Bronchial epithelial cell (primary cell): Measurements from ENCODE around the gene TMEM44. TPM values are rescaled to one million over a fixed set of nuclear protein-coding genes. Genes with fewer than 3 reads are reported as not detected.

ENCODE experiments used
- DNase-seq: peaks from one replicate; pipeline ENCODE4 v3.0.0-alpha.2; 2010; ENCODE audit warnings: low read depth
- FAIRE-seq: peaks from 2 replicates; lab custom pipeline; 2011; peaks lifted over from hg19 to GRCh38; lab: Jason Lieb, UNC
- H3K27me3 ChIP-seq: 2 replicates; pipeline ENCODE4 v1.5.1; 2011; ENCODE audit warnings: low read length; ENCODE audit not compliant: control insufficient read depth, insufficient read depth
- H3K36me3 ChIP-seq: 2 replicates; pipeline ENCODE4 v1.5.1; 2011; ENCODE audit warnings: low read length; ENCODE audit not compliant: control insufficient read depth, insufficient read depth
- H3K4me3 ChIP-seq: 2 replicates; pipeline ENCODE4 v1.5.1; 2011; ENCODE audit warnings: mild to moderate bottlenecking, low read depth, low read length, control low read depth
- total RNA-seq: library from RNA; depleted of rRNA; stranded (reverse); fragments of >200 nt; gene quantifications from 2 replicates; pipeline ENCODE4 v1.2.1, GENCODE V29; 2014
- TF ChIP-seq, protein P1 (sequence below): IDR thresholded peaks from 2 replicates; pipeline ENCODE4 v1.5.1; 2011; ENCODE audit warnings: mild to moderate bottlenecking, moderate library complexity, low read length, control low read depth, inconsistent platforms; ENCODE audit not compliant: insufficient read depth, severe bottlenecking

Gene TMEM44
- total RNA-seq, 1 donor from 2014 or later = 8.4 TPM

DNA sequence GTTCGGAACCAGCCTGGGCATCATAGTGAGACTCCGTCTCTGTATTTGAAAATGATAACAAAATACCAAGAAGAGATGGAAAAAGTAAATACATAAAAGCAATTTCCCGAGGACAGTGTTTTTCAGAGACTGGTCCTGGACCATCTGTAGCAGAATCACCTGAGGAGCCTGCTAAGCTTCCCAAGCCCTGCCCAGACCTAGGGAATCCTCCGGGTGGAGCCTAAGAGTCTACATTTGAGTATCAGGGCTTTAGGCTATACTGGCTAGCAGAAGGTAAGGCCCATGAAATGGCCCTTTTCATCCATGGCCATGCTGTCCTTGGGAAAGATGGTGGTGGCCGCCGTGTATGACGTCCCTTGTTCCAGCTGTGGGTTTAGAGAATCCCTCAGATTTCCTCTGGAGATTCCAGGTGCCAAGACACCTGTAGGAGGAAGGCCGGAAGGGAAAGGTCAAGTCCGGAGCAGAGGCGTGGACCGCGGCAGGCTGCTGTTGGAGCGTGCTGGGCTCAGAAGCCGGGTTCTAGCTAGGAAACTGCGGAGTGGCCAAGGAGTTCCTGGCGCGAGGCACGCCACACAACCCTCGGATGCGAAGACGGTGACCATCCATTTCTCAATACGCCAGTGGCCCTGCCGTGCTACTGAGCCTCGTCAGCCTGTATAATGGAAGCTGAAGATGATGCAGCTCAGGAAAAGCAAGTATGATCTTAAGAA, 50.9 kb downstream of the TMEM44 start:
- TF ChIP-seq, protein P1, sequence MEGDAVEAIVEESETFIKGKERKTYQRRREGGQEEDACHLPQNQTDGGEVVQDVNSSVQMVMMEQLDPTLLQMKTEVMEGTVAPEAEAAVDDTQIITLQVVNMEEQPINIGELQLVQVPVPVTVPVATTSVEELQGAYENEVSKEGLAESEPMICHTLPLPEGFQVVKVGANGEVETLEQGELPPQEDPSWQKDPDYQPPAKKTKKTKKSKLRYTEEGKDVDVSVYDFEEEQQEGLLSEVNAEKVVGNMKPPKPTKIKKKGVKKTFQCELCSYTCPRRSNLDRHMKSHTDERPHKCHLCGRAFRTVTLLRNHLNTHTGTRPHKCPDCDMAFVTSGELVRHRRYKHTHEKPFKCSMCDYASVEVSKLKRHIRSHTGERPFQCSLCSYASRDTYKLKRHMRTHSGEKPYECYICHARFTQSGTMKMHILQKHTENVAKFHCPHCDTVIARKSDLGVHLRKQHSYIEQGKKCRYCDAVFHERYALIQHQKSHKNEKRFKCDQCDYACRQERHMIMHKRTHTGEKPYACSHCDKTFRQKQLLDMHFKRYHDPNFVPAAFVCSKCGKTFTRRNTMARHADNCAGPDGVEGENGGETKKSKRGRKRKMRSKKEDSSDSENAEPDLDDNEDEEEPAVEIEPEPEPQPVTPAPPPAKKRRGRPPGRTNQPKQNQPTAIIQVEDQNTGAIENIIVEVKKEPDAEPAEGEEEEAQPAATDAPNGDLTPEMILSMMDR = no peak
- Histone ChIP-seq H3K27me3 (no peaks in the 10 kb centered on the region), H3K4me3 (no peak overlapping the region), H3K36me3 (no peaks in the 10 kb centered on the region)
- DNase-seq (no peak), FAIRE-seq (no peak)

DNA sequence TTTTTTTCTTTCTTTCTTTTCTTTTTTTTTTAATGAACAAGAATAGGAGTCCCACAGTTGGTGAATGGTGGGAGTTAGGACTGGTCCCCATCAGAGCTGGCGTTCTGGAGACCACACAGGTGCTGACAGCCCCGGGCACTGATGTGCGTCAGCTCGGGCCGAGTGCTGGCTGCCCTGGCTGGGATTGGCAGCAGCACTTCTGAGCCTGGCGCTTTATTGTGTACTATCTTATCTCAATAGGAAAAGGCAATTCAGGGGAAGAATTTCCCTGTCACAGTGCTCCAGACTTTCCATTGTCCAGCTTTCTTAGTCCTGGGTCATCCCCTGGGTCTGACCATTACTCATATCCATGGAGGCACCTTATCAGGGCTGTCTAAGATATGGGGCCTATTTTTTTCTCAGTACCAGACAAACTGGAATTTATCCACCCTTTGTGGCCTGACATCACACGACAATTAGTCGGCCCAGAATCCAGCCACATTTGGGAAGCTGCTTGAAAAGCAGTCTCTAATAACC, 54.1 kb downstream of the TMEM44 start:
- FAIRE-seq = no peak
- TF ChIP-seq, protein P1 = no peak
- DNase-seq = no peak
- Histone ChIP-seq H3K36me3 (no peaks in the 10 kb centered on the region), H3K4me3 (no peak overlapping the region), H3K27me3 (no peaks in the 10 kb centered on the region)

GRCh38 chr3:194577986-194578905, 55.0 kb downstream of the TMEM44 start:
- Histone ChIP-seq H3K4me3 (no peak overlapping the region), H3K36me3 (no peaks in the 10 kb centered on the region), H3K27me3 (no peaks in the 10 kb centered on the region)
- TF ChIP-seq, protein P1 = no peak
- DNase-seq = peak; percentile 92
- FAIRE-seq = no peak

DNA sequence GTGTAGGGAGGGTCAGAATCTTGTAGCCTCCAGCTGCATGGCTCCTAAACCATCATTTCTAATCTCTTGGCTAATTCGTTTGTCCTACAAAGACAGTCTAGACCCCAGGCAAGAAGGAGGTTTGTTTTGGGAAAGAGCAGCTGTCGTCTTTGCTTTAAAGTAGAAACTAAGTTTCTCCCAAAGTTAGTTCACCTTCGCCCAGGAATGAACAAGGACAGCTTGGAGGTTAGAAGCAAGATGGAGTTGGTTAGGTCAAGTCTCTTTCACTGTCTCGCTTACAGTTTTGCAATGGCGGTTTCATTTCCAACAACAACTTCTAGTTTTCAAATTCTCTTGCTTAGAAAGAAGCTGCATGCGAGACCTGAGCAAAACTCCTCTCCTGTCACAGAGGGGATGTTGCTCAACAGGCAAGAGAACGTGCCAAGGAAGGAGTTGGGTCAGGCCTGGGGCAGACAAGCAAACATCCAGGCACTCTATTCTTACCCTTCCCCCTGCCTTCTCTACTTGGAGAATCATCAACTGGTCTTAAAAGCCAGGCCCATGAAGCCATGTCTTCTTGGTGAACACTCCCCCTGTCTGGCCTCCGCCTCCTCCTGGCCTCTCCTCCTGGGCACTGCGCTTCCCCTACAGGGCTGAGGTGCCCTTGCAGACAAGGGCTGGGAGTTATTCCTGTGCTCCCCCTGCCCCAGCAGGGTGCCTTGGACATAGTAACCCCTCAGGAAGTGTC, 57.6 kb downstream of the TMEM44 start:
- no peaks in the 10 kb centered on the region for H3K36me3 ChIP-seq
- no peaks in the 10 kb centered on the region for H3K27me3 ChIP-seq
- TF ChIP-seq, protein P1 = no peak
- peak; percentile 71 for DNase-seq
- FAIRE-seq = no peak
- H3K4me3 ChIP-seq = no peak overlapping the region

DNA sequence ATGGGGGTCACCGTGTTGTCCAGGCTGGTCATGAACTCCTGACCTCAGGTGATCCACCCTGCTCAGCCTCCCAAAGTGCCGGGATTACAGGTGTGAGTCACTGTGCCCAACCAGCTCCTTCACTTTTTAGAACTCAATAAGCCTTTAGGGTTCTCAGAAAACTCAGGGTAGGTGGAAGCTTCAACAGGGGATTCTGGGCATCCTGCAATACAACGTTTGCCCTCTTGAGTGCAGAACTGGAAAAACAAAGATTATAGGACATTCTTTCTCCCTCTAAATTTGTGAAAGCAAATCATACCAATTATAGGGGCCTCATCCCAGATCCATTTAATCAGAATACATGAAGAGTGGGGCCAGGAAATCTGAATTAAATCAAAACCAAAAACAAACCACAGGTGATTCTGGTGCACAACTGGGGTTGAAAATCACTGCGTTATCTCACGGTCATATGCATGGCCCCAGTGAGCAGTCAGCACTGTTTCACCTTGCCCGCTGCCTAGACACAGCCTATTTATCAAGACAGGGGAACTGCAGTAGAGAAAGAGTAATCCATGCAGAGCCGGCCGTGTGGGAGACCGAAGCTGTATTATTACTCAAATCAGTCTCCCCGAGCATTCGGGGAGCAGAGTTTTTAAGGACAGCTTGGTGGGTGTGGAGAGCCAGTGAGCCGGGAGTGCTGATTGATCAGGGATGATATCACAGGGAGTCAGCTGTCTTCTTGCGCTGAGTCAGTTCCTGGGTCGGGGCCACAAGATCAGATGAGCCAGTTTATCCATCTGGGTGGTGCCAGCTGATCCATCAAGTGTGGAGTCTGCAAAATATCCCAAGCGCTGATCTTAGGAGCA, 58.4 kb downstream of the TMEM44 start:
- Histone ChIP-seq H3K4me3 (no peak overlapping the region), H3K27me3 (no peaks in the 10 kb centered on the region), H3K36me3 (no peaks in the 10 kb centered on the region)
- TF ChIP-seq, protein P1 = no peak
- FAIRE-seq (no peak), DNase-seq (peak; percentile 82)
